Activated CD4-positive, CD25-positive, alpha-beta regulatory T cell treated with anti-CD3 and anti-CD28 coated beads, Interleukin-2, amount 50 U/mL, for 16 hours (primary cell): ENCODE results near the gene GLTP.
A peak's percentile ranks its signal among the peaks of the same experiment; 100 is the strongest.

Experiments
- DNase-seq: peaks from one replicate; pipeline ENCODE4 v3.0.0-alpha.2; 2020; ENCODE audit warnings: low read depth, low spot score

The GLTP gene

GRCh38 chr12:109844983-109845823, 35.1 kb downstream of the GLTP start:
- DNase-seq, result peak; percentile 81

DNA sequence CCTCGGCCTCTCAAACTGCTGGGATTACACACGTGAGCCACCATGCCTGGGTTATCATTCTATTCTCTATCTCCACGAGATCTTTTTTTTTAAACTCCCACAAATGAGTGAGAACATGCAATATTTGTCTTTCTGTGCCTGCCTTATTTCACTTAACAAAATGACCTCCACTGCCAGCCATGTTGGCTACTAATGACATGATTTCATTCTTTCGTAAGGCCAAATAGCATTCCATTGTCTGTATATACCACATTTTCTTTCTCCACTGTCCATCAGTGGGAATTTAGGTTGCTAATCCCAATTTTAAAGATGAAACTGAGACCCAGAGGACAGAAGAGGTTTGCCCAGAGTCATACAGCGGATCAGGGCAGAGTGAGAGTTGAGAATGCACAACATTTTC, 36.2 kb downstream of the GLTP start:
- DNase-seq, result no peak

DNA sequence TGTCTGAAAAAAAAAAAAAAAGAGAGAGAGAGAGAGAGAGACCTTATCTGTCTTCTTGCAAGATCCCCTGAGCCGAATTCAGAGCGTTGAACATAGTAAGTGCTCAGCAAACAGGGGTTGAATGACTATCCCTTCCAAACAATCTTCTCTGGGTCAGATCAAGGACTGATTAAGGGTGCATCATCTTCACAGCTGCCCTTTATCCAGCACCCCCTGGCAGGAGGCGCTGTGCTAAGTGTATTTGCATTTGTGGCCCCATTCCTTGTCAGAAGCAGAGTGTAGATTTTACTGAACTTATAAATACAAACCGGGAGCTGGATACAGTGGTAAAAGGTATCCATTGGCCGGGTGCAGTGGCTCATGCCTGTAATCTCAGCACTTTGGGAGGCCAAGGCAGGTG, 38.3 kb downstream of the GLTP start:
- DNase-seq, result no peak

- no peak for DNase-seq
Measured at GRCh38 chr12:109841356-109841755, 39.0 kb downstream of the GLTP start.

- DNase-seq, result no peak
Measured at GRCh38 chr12:109840305-109841074, 39.9 kb downstream of the GLTP start.

GRCh38 chr12:109839444-109839843, 40.9 kb downstream of the GLTP start:
- no peak for DNase-seq

GRCh38 chr12:109836916-109837315, 43.4 kb downstream of the GLTP start:
- DNase-seq, result no peak

- no peak for DNase-seq
Measured at GRCh38 chr12:109835827-109836226, 44.5 kb downstream of the GLTP start.

GRCh38 chr12:109833307-109834189, 46.8 kb downstream of the GLTP start, which contains the start of gene TRPV4:
TRPV4 (minus strand) TSS chr12:109833398; CDS start chr12:109814796, 18,602 bp downstream.
- no peak for DNase-seq

GRCh38 chr12:109832541-109833306, 47.6 kb downstream of the GLTP start:
- no peak for DNase-seq

DNA sequence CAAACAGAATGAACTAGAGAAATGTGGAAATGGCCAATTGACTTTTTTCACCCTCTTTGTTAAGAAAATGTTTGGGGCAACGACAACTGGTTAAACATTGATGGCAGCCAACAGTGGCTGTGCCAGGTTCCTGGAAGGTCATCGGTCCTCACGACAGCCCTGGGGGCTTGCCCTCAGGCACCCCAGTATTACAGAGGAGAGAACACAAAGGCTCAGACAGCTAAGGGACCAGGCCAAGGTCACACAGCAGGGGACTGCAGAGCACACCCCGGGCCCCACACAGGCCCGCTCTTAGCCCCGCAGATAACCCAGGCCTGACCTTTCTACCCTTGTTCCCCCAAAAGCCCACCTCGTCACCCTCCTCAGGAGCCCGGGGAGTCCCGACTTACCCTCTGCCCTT, 48.4 kb downstream of the GLTP start:
- DNase-seq, result no peak

- DNase-seq, result no peak
Measured at GRCh38 chr12:109831365-109831764, 49.0 kb downstream of the GLTP start.

DNA sequence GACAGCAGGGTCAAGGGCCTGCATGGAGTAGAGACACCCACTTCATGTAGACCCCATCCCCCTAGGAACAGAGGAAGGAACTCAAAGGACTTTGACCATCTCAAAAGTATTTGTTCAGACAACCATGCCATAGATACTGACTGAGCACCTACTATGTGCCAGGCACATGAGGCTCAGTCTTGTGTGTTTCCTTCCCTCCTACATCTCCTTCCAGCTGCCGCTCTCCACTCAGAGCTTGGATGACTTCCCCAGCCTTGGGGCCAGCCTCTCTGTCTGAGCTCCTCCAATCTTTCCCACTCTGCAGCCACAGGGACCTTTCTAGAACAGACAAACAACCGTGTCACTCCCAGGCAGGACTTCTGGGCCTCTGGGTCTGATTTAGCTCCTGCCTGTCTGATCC, 49.6 kb downstream of the GLTP start:
- no peak for DNase-seq

GRCh38 chr12:109830267-109830666, 50.1 kb downstream of the GLTP start:
- no peak for DNase-seq

DNA sequence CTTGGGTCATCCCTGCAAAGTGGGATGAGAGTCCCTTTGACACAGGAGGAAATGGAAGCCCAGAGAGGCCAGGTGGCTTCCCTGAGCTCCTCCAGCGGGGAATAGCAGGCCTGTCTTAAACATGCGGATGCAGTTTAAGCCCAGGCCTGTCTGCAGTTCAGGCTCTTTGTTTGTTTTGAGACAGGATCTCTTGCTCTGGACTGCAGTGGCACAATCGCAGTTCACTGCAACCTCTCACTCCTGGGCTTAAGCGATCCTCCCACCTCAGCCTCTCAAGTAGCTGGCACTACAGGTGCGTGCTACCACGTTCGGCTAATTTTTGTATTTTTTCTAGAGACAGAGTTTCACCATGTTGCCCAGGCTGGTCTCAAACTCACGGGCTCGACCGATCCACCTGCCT, 50.7 kb downstream of the GLTP start:
- DNase-seq, result no peak

GRCh38 chr12:109828754-109829511, 51.4 kb downstream of the GLTP start:
- no peak for DNase-seq

DNA sequence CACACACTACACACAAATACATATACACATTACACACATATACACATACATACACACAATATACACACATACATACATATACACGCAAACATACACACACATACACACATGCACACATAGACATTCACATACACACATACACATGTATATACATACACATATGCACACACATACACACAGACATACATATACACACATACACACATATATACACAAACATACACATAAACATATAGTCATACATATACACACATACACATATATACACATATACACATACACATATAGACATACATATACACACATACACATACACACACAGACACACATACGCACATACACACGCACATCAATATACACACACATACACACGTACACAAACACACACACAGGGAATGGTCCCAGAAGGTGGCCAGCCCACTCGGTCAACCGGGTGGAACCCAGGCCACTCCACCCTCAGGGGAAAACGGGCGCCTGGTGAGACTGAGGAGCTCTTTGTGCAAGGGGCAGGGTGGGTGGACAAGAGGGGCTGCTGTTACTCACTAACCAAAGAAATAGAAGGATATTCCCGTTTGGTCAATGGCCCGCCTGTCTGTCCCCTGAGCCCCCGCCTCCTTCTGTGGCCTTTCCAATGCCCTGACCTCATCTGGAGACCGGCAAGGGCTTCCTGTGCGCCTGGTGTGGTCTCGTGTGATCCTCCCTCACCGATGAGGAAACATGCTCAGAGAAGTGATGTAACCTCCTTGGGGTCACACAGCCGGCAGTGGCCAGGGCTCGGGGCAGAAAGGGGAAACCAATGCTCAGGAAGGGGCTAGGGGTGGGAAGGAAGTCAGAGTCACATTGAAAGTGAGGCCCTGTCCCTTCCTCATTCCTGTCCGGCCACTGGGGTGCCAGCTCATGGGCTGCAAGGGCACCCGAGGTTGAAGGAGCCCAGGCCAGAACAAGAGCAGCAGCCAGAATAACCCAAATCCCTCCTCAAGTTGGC, 52.5 kb downstream of the GLTP start:
- DNase-seq, result no peak

DNA sequence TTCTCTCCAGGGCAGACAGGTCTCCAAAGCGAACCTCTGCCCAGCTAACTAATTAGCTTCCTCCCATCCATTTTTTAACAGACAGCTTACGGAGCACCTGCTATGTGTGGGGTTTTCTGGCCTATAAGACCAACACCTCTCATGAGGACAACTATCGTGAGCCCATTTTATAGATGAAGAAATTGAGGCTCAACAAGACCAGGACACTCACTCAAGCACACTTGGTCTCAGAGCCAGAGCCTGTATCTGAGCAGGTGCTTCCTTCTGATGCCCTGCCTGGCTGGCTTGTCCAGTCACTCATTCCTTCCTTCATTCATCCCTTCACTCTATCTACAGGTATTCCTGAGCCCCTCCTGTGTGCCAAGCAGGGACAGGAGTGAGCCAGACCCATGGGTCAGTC, 53.3 kb downstream of the GLTP start:
- no peak for DNase-seq

GRCh38 chr12:109824731-109825130, 55.6 kb downstream of the GLTP start:
- DNase-seq, result no peak
